ENCODE results near the gene SHISA9.

DNA sequence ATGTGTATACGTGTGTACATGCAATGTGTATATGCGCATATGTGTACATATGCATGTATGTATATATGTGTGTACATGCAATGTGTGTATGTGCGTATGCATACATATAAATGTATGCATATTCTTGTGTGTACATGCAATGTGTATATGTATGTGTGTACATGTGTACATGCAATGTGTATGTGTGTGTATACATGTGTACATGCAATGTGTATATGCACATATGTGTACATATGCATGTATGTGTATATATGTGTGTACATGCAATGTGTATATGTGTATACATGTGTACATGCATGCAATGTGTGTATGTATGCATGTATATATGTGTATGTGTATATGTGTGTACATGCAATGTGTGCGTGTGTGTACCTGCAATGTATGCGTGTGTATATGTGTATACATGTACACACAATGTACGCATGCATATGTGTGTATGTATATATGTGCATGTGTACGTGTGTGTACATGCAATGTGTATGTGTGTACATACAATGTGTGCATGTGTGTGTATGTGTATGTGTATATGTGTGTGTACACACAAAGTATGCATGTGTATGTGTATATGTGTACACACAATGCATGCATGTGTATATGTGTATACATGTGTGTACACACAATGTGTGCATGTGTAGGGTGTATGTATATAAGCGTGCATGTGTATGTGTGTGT is 167.7 kb downstream of the SHISA9 start:
- TF ChIP-seq, protein P1, sequence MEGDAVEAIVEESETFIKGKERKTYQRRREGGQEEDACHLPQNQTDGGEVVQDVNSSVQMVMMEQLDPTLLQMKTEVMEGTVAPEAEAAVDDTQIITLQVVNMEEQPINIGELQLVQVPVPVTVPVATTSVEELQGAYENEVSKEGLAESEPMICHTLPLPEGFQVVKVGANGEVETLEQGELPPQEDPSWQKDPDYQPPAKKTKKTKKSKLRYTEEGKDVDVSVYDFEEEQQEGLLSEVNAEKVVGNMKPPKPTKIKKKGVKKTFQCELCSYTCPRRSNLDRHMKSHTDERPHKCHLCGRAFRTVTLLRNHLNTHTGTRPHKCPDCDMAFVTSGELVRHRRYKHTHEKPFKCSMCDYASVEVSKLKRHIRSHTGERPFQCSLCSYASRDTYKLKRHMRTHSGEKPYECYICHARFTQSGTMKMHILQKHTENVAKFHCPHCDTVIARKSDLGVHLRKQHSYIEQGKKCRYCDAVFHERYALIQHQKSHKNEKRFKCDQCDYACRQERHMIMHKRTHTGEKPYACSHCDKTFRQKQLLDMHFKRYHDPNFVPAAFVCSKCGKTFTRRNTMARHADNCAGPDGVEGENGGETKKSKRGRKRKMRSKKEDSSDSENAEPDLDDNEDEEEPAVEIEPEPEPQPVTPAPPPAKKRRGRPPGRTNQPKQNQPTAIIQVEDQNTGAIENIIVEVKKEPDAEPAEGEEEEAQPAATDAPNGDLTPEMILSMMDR (IDR thresholded peaks at IDR 0.05) = no peak
- TF ChIP-seq POLR2A (IDR thresholded peaks at IDR 0.05) = no peak
